ENCODE measurements around the gene SH2B3.
"Not testable (repeated sequence)": the region's sequence is repeated elsewhere in the genome, so short reads cannot be mapped to it uniquely, and the experiment has no call there.

SH2B3 gene

DNA sequence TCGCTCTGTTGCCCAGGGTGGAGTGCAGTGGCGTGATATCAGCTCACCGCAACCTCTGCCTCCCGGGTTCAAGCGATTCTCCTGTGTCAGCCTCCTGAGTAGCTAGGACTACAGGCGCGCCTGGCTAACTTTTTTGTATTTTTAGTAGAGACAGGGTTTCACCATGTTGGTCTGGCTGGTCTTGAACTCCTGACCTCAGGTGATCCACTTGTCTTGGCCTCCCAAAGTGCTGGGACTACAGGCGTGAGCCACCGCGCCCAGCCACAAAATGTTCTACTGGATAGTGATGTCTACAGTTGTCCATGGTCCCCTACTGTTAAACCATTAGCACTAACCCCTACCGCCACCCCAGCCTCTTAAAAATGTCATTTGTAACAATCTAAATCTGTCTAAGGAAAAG, 54.4 kb downstream of the SH2B3 start:
- DNase-seq (ENCODE audit: low spot score), result not testable (repeated sequence)

DNA sequence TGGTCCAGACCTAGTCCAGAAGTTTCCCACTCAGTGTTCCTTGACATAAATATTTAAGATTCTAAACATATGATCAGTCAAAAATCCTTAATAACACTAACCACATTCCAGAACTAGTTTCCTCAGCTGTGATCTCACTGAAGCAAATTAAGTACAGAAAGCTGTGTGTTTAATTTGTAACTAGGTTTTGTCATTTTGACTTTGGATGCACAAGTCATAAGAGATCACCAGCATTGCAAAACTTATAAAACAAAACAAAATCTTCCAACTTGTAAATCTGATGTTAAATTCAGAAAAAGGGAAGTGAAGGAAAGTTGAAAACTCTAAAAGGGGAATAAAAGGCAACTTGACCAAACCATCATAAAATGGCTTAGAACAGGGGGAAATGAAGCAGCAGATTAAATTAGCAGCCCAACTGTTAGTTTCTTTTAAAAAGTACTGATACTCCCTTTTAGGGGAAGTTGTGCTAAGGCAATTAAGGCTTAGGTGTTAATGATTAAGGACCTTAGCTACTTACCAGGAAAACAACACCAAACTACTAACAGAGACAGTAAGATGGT, 56.6 kb downstream of the SH2B3 start:
- no peak for DNase-seq (ENCODE audit: low spot score)

DNA sequence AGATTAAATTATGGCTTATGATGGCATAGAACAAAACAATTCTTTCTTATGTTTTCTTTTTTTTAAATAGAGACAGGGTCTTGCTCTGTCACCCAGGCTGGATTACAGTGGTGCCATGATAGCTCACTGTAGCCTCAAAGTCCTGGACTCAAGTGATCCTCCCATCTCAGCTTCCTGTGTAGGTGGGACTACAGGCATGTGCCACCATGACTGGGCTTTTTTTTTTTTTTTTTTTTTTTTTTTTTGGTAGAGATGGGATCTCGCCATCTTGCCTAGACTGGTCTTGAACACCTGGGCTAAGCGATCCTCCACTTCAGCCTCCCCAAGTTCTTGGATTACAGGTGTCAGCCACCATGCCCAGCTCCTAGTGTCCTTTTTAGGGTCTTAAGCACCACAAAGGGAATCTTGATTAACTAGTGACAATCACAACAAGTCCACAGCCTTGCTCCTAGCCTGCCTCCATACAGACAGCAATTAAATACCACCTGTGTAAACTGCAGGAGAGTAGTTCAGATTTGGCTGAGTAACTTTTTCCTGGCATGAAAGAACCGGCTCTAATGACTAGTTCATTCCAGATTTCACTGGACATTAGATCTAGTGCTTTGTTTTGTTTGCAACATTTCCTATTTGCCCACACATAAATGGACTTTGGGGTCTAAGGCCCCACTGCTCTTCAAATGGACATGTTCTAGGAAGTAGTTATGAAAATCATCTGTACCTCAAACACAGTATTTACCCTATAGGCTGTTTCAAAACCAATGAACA, 61.6 kb downstream of the SH2B3 start:
- no peak for DNase-seq (ENCODE audit: low spot score)

DNA sequence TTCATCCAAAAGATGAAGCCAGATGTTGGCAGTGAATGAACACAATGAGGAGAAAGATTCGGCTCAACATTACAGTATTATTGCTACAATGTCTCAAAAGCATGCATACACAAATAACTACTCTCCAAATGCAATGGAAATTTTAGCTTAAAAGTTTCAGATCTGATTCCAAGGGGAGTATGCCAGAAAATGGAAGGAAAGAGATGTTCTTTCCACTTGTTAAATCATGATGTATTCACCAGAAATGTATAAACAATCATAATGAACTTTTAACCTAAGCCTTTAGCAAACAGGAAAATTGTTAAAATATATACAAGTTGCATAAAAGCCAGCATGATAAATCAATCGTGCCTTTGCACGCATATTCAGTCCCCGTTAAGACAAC, 62.1 kb downstream of the SH2B3 start:
- no peak for DNase-seq (ENCODE audit: low spot score)

DNA sequence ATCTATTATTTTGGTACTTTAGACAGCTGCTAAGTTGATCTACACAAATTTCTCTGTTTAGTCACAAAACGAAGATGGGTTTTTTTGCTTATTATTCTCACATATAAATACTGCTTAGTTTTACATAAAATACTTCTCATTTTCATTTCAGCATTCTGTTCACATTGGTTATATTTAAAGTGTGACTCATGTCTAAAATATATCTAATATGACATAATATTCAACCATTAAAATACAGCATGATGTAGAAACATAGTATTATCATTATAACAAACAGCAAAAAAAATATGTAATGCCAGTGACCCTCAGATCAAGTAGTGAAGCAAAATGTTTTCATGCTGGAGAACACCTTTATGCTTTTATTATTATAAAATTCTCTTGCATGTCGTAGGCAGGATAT, 63.7 kb downstream of the SH2B3 start:
- no peak for DNase-seq (ENCODE audit: low spot score)

DNA sequence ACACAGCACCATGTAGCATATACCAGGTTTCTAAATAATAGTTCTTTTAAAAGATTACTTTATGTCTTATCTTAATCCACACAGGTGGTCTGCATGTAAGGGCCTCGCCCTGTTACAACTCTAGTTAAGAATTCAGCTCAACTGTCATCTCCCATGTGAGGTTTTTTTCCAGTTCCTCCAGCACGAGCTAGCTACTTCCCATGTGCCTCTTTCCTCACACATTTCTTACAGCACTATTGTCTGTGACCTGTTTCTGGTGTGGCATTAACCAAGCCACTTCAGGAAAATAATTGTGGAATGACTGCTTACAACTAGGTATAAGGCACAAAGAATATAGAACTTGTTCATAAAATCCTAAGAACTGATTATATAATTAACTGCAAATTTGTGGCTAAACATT, 65.5 kb downstream of the SH2B3 start:
- DNase-seq (ENCODE audit: low spot score), result no peak

DNA sequence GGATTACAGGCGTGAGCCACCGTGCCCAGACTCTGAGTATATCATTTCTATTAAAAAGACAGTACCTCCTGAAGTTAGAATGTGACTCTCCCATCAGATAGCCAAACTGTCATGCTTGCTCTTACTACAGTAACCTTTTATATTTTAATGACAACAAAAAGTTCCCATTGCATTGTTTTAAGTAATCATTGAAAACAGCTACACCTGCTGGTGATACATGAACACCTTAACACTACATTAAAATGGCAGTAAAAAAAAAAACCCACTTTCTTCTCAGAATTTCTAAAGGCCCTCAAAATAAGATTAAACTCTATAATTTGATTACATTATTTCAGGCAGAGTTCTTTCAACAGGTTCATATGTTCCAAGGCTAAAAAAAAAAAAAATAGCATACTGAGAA, 76.7 kb downstream of the SH2B3 start:
- no peak for DNase-seq (ENCODE audit: low spot score)

DNA sequence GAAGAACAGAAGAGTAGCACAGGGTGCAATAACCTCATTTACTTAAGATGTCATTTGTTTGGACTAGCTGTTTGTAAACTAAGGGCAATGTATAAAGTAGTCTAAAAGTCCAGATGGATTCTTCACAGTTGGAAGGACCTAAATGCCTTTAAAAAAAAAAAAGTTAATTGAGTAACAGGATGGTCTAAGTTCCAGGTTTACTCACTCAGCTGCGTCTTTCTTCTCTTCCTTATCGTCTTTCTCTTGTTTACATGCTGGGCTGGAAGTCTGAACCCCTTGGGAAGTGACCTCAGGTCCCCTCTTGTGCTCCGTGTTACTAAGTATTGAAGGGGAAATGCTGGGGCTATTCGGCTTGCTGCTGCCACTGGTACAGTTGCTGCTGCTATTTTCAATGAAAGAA, 82.5 kb downstream of the SH2B3 start:
- DNase-seq (ENCODE audit: low spot score), result no peak

DNA sequence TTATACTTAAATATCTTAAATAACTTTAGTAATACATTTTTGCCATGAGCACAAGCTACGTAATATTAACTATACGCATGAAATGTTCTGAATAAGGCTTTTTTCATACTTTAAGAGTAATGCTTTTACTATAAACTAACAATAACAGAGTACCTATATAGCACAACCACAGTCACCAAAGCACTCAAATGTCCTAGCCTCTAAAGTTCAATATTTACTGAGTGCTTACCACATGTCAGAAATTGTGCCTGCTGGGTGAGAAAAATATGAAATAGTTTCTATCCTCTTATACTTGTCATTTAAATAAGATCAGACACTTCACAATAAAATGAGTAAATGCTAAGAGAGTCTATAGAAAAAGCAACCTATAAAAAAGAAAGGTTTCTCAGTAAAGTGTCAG, 83.1 kb downstream of the SH2B3 start:
- no peak for DNase-seq (ENCODE audit: low spot score)

DNA sequence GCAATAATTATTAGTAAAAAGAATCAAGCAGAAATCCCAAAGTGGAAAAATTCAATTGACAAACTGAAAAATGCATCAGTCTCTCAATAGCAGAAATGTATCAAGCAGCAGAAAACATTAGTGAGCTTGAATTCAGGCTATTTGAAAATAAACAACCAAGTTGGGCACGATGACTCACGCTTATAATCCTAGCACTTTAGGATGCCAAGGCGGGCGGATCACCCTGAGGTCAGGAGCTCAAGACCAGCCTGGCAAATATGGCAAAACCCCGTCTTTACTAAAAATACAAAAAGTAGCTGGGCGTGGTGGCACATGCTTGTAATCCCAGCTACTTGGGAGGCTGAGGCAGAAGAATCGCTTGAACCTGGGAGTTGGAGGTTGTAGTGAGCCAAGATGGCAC, 87.3 kb downstream of the SH2B3 start:
- DNase-seq (ENCODE audit: low spot score), result not testable (repeated sequence)

DNA sequence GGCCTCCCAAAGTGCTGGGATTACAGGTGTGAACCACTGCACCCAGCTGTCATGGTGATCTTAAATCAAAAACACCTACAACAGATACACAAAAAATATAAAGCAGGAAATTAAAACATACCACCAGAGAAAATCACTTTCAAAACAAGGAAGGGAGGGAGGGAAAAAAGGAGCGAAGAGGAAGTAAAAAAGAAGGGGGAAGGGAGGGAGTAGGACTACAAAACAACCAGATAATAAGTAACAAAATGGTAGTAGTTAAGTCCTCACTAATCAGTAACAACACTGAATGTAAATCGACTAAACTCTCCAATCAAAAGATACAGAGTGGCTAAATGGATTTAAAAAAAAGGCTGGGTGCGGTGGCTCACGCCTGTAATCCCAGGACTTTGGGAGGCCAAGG, 89.0 kb downstream of the SH2B3 start:
- DNase-seq (ENCODE audit: low spot score), result no peak
